Measurements from ENCODE around the gene KPNA6.

DNA sequence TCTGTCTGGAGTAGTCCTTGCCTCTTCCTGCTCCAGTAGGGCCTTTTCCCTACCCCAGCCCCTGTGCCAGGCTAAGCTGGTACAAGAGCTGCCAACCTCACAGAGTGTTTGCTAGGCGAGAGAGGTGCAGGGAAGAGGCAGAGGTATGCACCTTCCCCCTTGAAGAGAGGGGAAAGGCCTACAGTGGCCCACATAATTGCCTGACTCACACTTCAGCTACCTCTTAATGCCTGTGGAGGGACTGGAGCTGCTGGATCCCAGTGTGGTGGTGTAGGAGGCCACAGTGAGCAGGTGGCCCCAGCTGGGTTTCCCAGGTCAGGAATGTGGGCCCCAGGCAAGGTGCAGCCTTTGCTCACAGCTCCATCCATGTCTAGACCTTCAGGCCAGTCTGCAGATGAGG lies 89.2 kb downstream of the KPNA6 start:
- TF ChIP-seq, protein P1, sequence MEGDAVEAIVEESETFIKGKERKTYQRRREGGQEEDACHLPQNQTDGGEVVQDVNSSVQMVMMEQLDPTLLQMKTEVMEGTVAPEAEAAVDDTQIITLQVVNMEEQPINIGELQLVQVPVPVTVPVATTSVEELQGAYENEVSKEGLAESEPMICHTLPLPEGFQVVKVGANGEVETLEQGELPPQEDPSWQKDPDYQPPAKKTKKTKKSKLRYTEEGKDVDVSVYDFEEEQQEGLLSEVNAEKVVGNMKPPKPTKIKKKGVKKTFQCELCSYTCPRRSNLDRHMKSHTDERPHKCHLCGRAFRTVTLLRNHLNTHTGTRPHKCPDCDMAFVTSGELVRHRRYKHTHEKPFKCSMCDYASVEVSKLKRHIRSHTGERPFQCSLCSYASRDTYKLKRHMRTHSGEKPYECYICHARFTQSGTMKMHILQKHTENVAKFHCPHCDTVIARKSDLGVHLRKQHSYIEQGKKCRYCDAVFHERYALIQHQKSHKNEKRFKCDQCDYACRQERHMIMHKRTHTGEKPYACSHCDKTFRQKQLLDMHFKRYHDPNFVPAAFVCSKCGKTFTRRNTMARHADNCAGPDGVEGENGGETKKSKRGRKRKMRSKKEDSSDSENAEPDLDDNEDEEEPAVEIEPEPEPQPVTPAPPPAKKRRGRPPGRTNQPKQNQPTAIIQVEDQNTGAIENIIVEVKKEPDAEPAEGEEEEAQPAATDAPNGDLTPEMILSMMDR (conservative IDR thresholded peaks at IDR 0.05; ENCODE audit: low read depth, low read length), result no peak
- no peak for TF ChIP-seq EZH2 (IDR thresholded peaks at IDR 0.05; ENCODE audit: low read length, unreplicated experiment)
- no peak for TF ChIP-seq EZH2phosphoT487 (IDR thresholded peaks at IDR 0.05; ENCODE audit: borderline replicate concordance, low read length)
